GM10248 (cell line): ENCODE results near the gene NGEF.

Experiments
- CTCF ChIA-PET: fragments of 300-600 bp; sonication (Branson Sonifier 250); formaldehyde crosslinking; extraction: SDS; loops from one replicate; lab custom pipeline; 2021; ENCODE audit warnings: antibody characterized with exemption; lab: Yijun Ruan, JAX
- POLR2A ChIA-PET: fragments of 350-650 bp; sonication (Branson Sonifier 250); formaldehyde crosslinking; extraction: SDS; loops from one replicate; lab custom pipeline; 2020; ENCODE audit warnings: antibody characterized with exemption; lab: Yijun Ruan, JAX
- DNase-seq: peaks from one replicate; pipeline ENCODE4 v3.0.0; 2012; ENCODE audit errors: extremely low spot score
- TF ChIP-seq, protein P1 (sequence below): IDR thresholded peaks from 2 replicates; pipeline ENCODE4 v1.5.1; 2012; ENCODE audit warnings: mild to moderate bottlenecking, low read depth; ENCODE audit errors: extremely low read depth, missing control alignments, control extremely low read depth

The NGEF gene

DNA sequence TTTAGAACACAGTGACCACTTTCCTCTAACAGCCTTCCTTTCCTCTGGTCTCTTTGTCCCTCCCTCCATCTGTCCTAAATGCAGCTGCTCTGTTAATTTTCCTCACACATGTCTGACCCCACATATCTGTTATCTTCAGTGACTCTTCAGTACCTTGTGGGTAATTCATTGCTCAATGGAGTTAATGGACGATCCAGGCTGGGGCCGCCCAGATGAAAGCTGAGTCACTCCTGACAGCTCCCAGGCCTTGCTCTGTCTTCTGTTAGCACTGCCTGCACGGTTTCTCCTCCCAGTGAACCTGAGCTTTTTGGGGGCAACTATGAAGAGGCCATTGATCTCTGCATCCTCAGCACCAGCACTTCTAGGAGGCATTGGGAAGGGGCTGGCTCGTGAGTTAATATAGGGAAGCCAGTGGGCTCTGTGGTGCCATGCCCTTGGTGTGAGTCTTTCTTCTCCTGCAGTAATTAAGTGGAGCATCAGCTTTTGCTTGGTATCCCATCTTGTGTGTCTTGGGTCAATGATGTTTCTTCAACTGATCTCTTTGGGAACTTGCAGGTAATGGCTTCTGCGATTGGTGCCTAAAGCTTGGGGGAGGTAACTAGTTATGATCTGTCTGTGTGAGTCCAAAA is 75.7 kb downstream of the NGEF start:
- TF ChIP-seq, protein P1, sequence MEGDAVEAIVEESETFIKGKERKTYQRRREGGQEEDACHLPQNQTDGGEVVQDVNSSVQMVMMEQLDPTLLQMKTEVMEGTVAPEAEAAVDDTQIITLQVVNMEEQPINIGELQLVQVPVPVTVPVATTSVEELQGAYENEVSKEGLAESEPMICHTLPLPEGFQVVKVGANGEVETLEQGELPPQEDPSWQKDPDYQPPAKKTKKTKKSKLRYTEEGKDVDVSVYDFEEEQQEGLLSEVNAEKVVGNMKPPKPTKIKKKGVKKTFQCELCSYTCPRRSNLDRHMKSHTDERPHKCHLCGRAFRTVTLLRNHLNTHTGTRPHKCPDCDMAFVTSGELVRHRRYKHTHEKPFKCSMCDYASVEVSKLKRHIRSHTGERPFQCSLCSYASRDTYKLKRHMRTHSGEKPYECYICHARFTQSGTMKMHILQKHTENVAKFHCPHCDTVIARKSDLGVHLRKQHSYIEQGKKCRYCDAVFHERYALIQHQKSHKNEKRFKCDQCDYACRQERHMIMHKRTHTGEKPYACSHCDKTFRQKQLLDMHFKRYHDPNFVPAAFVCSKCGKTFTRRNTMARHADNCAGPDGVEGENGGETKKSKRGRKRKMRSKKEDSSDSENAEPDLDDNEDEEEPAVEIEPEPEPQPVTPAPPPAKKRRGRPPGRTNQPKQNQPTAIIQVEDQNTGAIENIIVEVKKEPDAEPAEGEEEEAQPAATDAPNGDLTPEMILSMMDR: no peak
- ChIA-PET CTCF (no interaction called here), POLR2A (no interaction called here)
- no peak for DNase-seq

DNA sequence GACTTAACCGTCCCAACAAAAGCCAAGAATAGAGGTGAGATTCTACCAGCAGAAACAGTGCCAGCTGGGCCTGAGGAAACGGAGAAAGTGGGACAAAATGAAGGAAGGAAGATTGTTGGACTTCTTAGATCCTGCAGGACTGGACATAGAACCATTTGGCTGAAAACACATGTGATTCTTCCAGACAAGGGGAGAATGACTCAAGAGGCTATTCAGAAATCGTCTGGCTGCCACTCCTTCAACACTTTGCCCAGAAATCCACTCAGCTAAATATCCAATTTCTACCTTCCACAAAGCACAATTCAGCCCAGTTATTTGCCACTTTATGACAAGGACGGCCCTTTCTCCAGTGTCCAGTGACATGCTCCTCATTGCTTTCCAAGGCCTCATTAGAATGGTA is 81.4 kb downstream of the NGEF start:
- TF ChIP-seq, protein P1: no peak
- POLR2A ChIA-PET: no interaction called here
- CTCF ChIA-PET: interaction anchor here (0.8 to 1.0 kb wide), 2 partner anchors 9 to 26 kb away, joined by 3 read pairs; no protein-coding TSS in a partner anchor
- DNase-seq: no peak

DNA sequence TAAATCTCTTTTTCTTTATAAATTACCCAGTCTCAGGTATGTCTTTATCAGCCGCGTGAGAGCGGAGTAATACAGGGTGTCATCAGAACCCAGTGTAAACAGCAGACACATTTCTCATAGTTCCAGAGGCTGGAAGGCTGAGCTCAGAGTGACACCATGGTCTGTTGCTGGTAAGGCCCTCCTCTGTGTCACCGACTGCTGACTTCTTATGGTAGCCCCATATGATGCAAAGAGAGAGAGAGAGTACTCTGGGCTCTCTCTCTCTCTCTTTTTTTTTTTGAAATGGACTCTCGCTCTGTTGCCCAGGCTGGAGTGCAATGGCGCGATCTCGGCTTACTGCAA is 83.0 kb downstream of the NGEF start:
- TF ChIP-seq, protein P1: no peak
- DNase-seq: no peak
- CTCF ChIA-PET: interaction anchor here (1.0 to 1.5 kb wide), 2 partner anchors 10 to 124 kb away, joined by 3 read pairs; no protein-coding TSS in a partner anchor
- POLR2A ChIA-PET: no interaction called here

DNA sequence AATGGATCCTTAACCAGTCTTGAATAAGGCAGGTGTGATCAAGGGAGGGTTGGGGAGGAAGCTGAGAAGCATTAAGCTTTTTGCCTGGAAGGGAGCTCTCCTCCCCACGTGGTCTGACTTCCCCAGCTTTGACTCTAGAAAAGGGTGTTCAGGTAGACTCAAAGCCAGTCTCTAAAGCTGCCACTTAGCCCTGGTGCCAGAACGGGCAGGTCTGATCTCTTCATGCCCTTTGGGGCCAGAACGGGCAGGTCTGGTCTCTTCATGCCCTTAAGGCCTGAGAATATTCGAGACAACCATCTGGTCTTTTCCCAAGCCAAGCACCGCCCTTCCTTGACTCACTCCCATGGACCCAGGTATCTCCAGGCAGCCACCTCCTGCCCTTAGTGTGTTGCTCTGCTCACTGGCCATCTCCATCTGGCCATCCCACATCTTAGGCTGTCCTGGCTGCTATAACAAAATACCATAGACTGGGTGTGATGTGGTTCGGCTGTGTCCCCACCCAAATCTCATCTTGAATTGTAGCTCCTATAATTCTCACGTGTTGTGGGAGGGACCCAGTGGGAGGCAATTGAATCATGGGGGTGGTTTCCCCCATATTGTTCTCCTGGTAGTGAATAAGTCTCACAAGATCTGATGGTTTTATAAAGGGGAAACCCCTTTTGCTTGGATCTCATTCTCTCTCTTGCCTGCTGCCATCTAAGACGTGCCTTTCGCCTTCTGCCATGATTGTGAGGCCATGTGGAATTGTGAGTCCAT is 83.6 kb downstream of the NGEF start:
- ChIA-PET CTCF (interaction anchor here (1.0 to 1.5 kb wide), 2 partner anchors 10 to 125 kb away, joined by 3 read pairs; no protein-coding TSS in a partner anchor), POLR2A (no interaction called here)
- TF ChIP-seq, protein P1: no peak
- no peak for DNase-seq

DNA sequence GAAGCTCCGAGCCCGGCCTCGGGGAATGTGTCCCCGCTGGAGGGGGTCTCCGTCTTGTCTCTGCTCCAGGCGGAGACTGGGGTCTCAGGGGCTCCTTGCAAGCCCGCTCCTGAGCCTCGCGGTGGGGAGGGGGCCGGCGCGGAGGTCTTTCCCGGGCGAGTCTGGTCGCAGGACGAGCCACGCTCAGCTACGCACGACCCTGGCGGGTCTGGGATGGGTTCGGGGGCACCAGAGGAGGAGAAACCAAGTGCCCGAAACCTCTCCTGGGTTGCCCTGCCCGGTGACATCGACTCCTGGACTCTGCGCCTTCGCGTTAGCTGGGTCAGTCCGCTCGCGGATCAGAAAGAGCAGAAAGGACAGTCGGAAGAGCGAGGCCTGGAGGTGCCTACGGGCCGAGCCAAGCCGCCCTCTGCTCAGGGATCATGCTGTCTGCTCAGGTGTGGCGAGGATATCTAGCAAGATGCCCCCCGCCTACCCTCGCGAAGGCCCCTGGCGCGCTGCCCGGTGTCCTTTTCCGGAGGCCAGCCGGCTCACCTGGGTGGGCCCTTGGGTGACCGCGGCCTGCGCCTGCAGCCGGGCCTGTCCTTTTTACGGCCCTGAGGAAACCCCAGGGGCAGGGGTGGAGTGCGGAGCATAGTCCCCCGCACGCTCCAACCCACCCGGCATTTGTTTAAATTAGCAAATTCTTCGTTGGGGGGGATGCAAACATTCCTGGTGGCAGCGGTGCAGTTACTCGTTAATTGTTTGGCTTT is 84.3 kb downstream of the NGEF start:
- ChIA-PET POLR2A (no interaction called here), CTCF (interaction anchor here (1.5 to 1.6 kb wide), 2 partner anchors 9 to 100 kb away, joined by 3 read pairs; no protein-coding TSS in a partner anchor)
- DNase-seq: no peak
- TF ChIP-seq, protein P1: no peak
